Loucy (cell line): Measurements from ENCODE around the gene ATE1.

ENCODE experiments used
- CTCF ChIP-seq: fragments of 200-600 bp; sonication (generic); conservative IDR thresholded peaks from 2 replicates; pipeline ENCODE4 v1.5.1; 2014; ENCODE audit warnings: mild to moderate bottlenecking, antibody characterized with exemption, low read length
- EZH2phosphoT487 ChIP-seq: fragments of 200-600 bp; IDR thresholded peaks from 2 replicates; pipeline ENCODE4 v1.6.1; 2018; ENCODE audit warnings: antibody characterized with exemption, mild to moderate bottlenecking, moderate library complexity, borderline replicate concordance

- no peak for TF ChIP-seq CTCF
- no peak for TF ChIP-seq EZH2phosphoT487
Measured at GRCh38 chr10:121926671-121927317, 1.0 kb downstream of the ATE1 start.
